ENCODE measurements around the gene RGS8.

DNA sequence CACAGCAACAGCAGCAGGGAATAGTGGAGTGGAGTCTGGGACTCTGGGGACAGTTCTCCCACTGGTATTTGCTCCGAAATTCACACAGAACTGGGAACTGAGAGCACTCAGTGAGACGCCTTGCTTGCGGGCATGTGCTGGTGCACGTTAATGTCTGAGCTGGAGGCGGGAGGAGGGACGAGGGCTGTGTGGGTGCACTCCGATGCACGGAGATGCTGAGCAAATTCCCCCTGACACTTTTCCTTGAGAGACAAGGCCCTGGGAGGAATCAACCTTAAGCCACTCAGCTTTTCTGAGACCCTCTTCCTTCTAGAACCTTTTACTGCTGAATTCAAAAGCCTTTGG lies 2.8 kb downstream of the RGS8 start:
- TF ChIP-seq, protein P1, sequence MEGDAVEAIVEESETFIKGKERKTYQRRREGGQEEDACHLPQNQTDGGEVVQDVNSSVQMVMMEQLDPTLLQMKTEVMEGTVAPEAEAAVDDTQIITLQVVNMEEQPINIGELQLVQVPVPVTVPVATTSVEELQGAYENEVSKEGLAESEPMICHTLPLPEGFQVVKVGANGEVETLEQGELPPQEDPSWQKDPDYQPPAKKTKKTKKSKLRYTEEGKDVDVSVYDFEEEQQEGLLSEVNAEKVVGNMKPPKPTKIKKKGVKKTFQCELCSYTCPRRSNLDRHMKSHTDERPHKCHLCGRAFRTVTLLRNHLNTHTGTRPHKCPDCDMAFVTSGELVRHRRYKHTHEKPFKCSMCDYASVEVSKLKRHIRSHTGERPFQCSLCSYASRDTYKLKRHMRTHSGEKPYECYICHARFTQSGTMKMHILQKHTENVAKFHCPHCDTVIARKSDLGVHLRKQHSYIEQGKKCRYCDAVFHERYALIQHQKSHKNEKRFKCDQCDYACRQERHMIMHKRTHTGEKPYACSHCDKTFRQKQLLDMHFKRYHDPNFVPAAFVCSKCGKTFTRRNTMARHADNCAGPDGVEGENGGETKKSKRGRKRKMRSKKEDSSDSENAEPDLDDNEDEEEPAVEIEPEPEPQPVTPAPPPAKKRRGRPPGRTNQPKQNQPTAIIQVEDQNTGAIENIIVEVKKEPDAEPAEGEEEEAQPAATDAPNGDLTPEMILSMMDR (IDR thresholded peaks at IDR 0.05) = no peak
- TF ChIP-seq EZH2 (IDR thresholded peaks at IDR 0.05; ENCODE audit: borderline replicate concordance, insufficient read depth, low read depth, low read length, poor library complexity, severe bottlenecking) = no peak
